HG02678 (cell line): ENCODE data around the gene CYTH4.

Source experiments
- ATAC-seq: cut with Tn5 transposase; IDR thresholded peaks from one replicate; pipeline ENCODE4 v1.9.1; 2021; ENCODE audit warnings: mild to moderate bottlenecking, moderate library complexity; ENCODE audit not compliant: unreplicated experiment

Gene CYTH4

GRCh38 chr22:37308385-37309200 lies 26.3 kb downstream of the CYTH4 start:
- no peak for ATAC-seq

GRCh38 chr22:37309211-37310074 lies 27.1 kb downstream of the CYTH4 start:
- ATAC-seq, result peak; percentile 34

GRCh38 chr22:37310075-37310606 lies 27.8 kb downstream of the CYTH4 start:
- ATAC-seq, result no peak

GRCh38 chr22:37310815-37311595 lies 28.7 kb downstream of the CYTH4 start:
- no peak for ATAC-seq

GRCh38 chr22:37311761-37312312 lies 29.5 kb downstream of the CYTH4 start:
- no peak for ATAC-seq

- no peak for ATAC-seq
Measured at GRCh38 chr22:37312549-37313183, 30.4 kb downstream of the CYTH4 start.

DNA sequence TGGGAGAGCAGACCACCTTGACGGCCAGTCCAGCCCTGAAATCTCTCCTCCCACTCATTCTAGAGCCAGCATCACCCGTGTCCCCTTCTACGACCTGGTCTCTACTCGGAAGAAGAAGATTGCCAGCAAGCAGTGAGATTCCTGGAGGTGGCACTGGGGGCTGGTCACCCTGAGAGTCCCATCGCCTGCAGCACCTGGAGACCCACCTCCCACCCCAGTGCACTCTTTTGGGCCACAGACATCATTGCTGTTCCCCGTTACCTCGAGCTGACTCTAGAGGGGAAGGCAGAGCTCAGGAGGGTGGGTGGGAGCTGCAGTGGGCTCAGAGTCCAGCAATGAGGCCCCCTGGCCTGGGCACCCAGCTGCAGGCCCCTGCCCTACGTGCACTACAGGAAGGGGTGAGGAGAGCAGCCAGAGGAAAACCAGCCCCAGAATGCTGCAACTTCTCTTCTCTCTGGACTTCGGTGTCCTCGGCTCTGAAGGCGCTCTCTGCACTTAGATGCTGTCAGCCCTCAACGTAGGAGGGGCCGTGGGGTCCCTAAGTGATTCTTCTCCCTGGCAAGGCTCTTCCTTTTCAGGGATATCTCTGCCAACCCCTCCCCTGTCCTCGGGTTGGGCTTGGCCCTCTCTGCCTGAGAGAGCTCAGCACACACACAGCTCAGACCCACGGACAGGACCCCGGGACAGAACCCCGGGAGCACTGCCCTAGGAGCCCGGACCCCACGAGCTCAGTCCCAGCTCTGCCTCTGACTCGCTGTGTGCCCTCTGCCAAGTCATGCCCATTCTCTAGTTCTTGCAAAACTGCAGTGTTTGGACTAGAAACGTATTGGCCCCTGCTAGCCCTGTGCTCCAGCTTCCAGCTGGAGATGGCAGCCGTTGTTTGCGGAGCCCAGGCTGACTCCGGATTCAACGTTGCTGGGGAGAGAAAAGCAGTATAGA lies 31.3 kb downstream of the CYTH4 start:
- no peak for ATAC-seq

GRCh38 chr22:37314315-37315074 lies 32.2 kb downstream of the CYTH4 start:
- ATAC-seq, result no peak

DNA sequence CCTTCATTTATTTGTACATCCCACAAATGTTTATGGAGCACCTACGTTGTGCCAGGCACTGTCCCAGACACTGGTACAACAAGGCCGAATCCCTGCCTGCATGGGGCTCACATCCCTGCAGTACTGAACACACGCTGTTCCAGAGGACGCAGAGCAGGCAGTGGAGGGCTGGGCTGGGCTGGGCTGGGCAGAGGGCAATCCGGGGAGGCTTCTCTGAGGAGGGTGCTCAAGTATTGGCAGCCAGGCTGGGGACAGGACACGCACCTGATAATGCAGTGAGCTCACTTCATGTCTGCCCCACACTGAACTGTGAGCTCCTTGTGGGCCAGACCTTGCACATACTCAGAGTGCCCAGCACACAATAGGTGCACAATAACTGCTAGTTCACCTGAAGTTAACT lies 34.1 kb downstream of the CYTH4 start:
- no peak for ATAC-seq

GRCh38 chr22:37316875-37317371 lies 34.6 kb downstream of the CYTH4 start:
- no peak for ATAC-seq

DNA sequence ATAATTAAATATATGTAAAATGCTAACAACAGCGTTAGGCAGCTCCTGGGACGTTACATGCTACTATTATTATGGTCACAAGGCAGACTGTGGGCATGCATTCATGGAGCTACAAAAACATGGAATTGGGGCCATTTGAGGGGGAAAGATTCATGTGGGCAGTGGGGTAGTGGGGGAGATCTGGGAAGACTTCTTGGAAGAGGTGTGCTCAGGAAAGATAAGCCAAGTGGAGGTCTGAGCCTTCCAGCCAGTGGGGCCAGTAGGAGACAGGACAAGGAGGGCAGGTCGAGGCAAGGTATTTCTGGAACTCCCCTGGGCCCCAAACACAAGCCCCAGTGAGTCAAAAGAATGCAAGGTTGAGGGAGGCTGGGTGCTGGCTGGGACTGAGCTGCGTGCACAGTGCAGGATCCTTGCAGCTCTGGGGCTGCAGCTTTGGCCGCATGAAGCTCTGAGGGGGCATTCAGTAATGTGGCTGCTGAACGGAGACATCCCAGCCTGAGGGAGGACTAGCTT lies 35.4 kb downstream of the CYTH4 start:
- ATAC-seq, result no peak

DNA sequence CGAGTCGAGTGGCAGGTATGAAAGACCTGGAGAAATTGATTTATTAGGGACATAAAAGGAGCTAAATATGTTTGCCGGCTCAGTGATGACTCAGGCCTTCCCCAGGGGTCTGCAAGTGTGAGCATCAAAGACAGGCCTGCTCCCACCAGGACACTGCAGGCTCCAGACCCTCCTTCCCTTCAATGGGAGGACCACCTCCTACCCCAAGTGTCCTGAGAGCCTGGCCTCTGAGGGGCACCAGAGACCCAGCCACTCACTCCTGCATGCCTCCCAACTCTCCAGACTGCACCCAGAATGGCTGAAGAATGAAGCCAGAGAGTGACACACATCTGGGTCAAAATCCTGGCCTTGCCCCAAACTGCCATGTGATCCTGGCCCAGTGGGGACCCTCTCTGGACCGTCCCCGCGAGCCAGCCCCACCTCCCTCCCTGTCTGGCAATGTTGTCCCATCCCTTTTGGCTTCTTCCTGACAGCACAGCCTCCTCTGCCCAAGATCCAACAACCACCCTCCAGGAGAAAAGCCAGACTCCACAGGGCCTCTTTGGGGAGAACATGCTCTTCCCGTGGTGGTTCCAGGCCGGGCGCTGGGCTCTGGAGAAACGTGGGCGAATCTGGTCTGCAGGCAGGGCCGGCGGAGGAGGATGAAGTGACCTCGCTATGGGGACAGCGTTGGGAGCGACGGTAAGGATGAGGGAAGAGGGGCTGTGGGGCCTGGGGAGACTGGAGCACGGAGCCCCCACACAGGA lies 36.2 kb downstream of the CYTH4 start:
- ATAC-seq, result no peak

- no peak for ATAC-seq
Measured at GRCh38 chr22:37319469-37319868, 37.2 kb downstream of the CYTH4 start.

GRCh38 chr22:37320726-37321677 lies 38.7 kb downstream of the CYTH4 start:
- no peak for ATAC-seq

DNA sequence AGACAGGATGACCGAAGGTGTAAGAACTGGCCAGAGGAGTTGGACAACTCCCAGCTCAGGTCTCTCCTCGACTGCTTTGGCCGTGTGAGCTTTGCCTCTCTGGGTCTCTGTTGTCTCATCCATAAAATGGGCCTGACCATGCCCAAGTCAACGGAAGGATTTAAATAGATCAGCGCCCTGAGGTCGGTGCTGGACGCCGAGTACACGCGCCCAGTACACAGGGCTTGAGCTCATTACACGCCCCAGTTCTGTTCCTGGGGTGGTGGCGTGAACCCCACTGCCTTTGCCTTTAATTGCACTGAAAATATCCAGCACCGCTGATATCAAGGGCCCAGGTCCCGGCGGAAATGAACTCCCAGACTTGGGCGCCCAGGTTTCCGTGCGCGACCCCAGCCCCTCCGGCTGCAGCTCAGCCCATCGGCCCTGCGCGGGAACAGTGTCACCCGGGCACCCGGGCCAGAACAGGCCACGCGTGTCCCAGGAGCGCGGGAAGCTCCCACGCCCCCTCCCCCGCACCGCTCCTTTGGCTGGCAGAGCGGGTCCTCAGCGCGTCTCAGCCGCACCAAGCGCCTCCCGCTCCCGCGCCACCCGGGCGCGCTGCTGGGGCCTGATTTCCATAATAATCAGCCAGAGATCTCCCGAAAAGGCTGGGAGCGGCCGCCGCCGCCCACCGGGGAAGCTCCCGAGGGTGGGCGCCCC lies 42.2 kb downstream of the CYTH4 start:
- ATAC-seq, result no peak

GRCh38 chr22:37325039-37325395 lies 42.7 kb downstream of the CYTH4 start:
- no peak for ATAC-seq
